Endothelial cell of umbilical vein (primary cell): ENCODE results near the gene BIK.
"Not testable (repeated sequence)": the region's sequence is repeated elsewhere in the genome, so short reads cannot be mapped to it uniquely, and the experiment has no call there.

ENCODE experiments used
- CTCF ChIP-seq, 2 donors: IDR thresholded peaks; 1 replicate in 1 of 2; 2 replicates in 1 of 2; pipeline ENCODE4 v1.5.1; 2011; ENCODE audit warnings: low read length in 2 of 2, mild to moderate bottlenecking in 2 of 2, moderate library complexity in 2 of 2, control low read depth in 1 of 2, inconsistent platforms in 1 of 2, low read depth in 1 of 2; ENCODE audit not compliant: insufficient read depth in 1 of 2; ENCODE audit errors: extremely low read depth in 1 of 2
- EZH2 ChIP-seq: IDR thresholded peaks from 2 replicates; pipeline ENCODE4 v1.6.1; 2012; ENCODE audit warnings: borderline replicate concordance, low read depth, mild to moderate bottlenecking, moderate library complexity, low read length, inconsistent platforms; ENCODE audit not compliant: severe bottlenecking
- GATA2 ChIP-seq: IDR thresholded peaks from 2 replicates; pipeline ENCODE4 v1.7.0; 2011; ENCODE audit warnings: low read depth, mild to moderate bottlenecking, moderate library complexity, mixed read lengths, low read length; ENCODE audit not compliant: insufficient read length, insufficient read depth
- MAX ChIP-seq: IDR thresholded peaks from 2 replicates; pipeline ENCODE4 v1.6.1; 2011; ENCODE audit not compliant: insufficient read depth, insufficient read length
- MYC ChIP-seq: IDR thresholded peaks from one replicate; pipeline ENCODE4 v1.6.1; 2011; ENCODE audit warnings: mild to moderate bottlenecking, low read depth, low read length
- POLR2A ChIP-seq: IDR thresholded peaks from 2 replicates; pipeline ENCODE4 v1.6.1; 2012; ENCODE audit warnings: low read depth, mild to moderate bottlenecking, control low read depth, low read length
- POLR2AphosphoS5 ChIP-seq: IDR thresholded peaks from 2 replicates; pipeline ENCODE4 v1.6.1; 2012; ENCODE audit warnings: low read depth, mild to moderate bottlenecking, control low read depth, low read length, moderate library complexity; ENCODE audit not compliant: insufficient read depth

GRCh38 chr22:43104056-43104625, 6.4 kb upstream of the BIK start:
- peak; percentile 68 for TF ChIP-seq MAX
- TF ChIP-seq CTCF (IDR thresholded peaks at IDR 0.05; ENCODE audit: extremely low read depth in 1 of 2, insufficient read depth in 1 of 2, low read depth in 1 of 2, low read length in 2 of 2); EZH2; POLR2AphosphoS5; GATA2; POLR2A; MYC: not testable (repeated sequence)
